Prostate gland (tissue), 2 donors: ENCODE results near the gene MYBPHL.

Source experiments
- POLR2A ChIP-seq: fragments of 450-650 bp; IDR thresholded peaks from one replicate; pipeline ENCODE4 v1.6.1; 2016; ENCODE audit warnings: antibody characterized with exemption, mild to moderate bottlenecking
- POLR2AphosphoS5 ChIP-seq: sonication (generic); formaldehyde crosslinking; IDR thresholded peaks from one replicate; pipeline ENCODE4 v1.6.1; 2017; ENCODE audit warnings: antibody characterized with exemption
- TF ChIP-seq, protein P1 (sequence below), 4 experiments: fragments of 200-600 bp in 2 of 4; fragments of 450-650 bp in 2 of 4; sonication (generic) in 2 of 4; IDR thresholded peaks; 1 replicate in 3 of 4; 2 replicates in 1 of 4; pipeline ENCODE4 v1.5.1; 2016 to 2019; ENCODE audit warnings: antibody characterized with exemption in 4 of 4, mild to moderate bottlenecking in 2 of 4, moderate library complexity in 2 of 4

DNA sequence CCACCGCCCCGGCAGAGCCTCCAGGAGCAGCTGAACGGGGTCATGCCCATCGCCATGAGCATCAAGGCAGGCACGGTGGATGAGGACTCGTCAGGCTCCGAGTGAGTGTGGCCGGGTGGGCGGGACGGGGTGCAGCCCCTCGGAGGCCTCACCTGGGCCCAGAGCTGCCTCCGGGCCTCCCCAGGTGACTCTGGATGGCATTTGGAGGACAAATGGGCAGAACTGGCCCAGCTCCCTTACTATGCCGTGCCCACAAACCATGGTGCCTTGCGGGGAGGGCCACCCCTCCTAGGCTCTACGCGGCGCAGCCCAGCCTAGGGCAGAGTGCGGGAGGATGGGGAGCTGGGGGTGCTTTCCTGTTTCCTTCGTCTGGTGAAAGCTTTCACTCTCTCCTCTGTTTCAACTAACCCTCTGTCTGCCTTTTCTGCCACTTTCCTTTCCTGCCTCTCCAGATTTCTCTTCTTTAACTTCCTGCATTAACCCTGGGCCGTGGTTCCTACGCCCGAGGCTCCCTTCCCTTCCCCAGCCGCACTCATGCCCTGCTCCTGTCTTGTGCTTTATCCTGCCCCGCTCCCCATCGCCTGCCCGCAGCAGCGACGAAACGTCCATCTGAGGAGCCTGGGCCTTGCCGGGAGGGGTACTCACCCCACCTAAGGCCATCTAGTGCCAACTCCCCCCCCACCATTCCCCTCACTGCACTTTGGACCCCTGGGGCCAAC lies 33.1 kb downstream of the MYBPHL start:
- TF ChIP-seq, protein P1, sequence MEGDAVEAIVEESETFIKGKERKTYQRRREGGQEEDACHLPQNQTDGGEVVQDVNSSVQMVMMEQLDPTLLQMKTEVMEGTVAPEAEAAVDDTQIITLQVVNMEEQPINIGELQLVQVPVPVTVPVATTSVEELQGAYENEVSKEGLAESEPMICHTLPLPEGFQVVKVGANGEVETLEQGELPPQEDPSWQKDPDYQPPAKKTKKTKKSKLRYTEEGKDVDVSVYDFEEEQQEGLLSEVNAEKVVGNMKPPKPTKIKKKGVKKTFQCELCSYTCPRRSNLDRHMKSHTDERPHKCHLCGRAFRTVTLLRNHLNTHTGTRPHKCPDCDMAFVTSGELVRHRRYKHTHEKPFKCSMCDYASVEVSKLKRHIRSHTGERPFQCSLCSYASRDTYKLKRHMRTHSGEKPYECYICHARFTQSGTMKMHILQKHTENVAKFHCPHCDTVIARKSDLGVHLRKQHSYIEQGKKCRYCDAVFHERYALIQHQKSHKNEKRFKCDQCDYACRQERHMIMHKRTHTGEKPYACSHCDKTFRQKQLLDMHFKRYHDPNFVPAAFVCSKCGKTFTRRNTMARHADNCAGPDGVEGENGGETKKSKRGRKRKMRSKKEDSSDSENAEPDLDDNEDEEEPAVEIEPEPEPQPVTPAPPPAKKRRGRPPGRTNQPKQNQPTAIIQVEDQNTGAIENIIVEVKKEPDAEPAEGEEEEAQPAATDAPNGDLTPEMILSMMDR (IDR thresholded peaks at IDR 0.05): no peak
- TF ChIP-seq POLR2A (no peak), POLR2AphosphoS5 (no peak)
